ENCODE measurements around the gene ODAD3. TPM values are rescaled to one million over a fixed set of nuclear protein-coding genes. Genes with fewer than 3 reads are reported as not detected.

ODAD3 gene
- total RNA-seq, 1 experiment from 2014 or later = 0.14 TPM

DNA sequence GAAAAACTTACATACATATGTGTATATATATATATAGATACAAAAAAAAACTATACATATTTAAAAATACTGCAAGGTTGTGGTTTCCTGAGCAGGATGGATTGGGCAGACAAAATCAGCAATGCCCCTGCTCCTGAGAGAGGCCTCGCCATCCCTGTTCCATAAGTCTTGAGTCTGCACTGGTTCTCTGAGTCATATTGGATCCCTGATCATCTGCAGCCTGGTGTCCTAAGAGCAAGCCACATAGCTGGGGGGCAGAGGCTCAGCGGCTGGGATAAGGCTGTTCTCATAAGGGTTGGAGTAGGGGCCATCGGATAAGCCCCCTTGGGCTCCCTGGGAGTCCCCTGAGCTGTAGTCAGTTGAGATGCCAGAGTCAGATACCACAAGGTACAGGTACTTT lies 57.2 kb downstream of the ODAD3 start:
- DNase-seq (ENCODE audit: low read depth) = no peak

GRCh38 chr19:11377237-11377636 lies 57.7 kb downstream of the ODAD3 start:
- DNase-seq (ENCODE audit: low read depth) = peak; percentile 73

DNA sequence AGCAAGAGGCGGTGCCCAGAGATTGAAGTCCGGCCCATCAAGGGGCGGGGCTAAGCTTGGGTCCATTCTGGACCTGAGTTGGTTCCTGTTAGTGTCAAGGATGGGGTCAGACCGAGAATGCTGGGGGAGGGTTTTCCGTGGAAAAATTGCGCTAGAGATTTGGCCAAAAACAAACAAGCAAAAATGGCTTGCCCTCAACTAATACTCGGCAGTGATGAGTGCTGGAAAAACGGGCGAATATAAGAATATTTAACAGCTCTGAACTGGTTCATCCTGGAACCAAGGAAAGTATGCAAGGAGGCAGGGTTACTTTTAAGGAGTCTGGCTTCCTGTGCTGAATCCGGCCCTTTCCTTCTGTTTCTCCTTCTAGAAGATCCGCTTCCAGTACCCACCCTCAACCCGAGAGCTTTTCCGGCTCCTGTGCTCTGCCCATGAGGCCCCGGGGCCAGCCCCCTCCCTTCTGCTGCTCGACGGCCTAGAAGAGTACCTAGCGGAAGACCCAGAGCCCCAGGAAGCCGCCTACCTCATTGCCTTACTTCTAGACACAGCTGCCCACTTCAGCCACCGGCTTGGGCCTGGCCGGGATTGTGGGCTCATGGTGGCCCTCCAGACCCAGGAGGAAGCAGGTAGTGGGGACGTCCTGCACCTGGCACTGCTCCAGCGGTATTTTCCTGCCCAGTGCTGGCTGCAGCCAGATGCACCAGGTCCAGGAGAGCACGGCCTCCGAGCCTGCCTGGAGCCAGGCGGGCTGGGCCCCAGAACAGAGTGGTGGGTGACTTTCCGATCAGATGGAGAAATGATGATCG lies 59.6 kb downstream of the ODAD3 start:
- no peak for DNase-seq (ENCODE audit: low read depth)

DNA sequence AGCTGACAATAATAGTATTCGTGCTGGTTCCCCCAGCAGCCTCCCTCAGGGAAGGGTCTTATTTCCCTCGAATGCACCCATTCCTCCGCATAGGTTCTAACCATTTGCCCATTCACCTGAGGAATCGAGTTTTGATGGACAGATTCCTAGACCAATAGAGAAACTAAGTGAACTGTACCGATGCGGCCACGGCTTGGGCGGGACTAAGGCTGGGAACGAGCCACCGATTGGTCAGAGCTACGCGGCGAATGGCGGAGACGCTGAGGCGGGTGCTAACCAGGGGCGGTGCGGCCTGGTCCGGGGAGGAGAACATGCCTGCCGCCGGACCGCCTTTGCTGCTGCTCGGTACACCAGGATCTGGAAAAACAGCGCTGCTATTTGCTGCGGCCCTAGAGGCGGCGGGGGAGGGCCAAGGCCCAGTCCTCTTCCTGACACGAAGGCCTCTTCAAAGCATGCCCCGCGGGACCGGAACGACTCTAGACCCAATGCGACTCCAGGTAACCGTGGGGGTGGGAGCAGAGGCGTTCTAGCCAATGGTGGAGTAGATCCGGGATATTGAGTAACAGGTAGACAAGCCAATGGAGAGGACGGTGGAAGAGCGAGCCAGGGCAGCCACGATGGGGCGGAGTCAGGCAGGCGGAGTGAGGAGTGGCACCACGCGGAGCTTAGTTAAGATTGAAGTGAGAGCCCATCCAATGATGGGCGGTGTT lies 60.3 kb downstream of the ODAD3 start, which contains the start of gene SWSAP1:
Gene SWSAP1, plus strand, starts transcription at position 234 of the 710 bp plus-strand sequence. Its CDS starts 15 bp downstream, at position 249.
- peak; percentile 97 for DNase-seq (ENCODE audit: low read depth)

- no peak for DNase-seq (ENCODE audit: low read depth)
Measured at GRCh38 chr19:11373885-11374432, 61.0 kb downstream of the ODAD3 start.

DNA sequence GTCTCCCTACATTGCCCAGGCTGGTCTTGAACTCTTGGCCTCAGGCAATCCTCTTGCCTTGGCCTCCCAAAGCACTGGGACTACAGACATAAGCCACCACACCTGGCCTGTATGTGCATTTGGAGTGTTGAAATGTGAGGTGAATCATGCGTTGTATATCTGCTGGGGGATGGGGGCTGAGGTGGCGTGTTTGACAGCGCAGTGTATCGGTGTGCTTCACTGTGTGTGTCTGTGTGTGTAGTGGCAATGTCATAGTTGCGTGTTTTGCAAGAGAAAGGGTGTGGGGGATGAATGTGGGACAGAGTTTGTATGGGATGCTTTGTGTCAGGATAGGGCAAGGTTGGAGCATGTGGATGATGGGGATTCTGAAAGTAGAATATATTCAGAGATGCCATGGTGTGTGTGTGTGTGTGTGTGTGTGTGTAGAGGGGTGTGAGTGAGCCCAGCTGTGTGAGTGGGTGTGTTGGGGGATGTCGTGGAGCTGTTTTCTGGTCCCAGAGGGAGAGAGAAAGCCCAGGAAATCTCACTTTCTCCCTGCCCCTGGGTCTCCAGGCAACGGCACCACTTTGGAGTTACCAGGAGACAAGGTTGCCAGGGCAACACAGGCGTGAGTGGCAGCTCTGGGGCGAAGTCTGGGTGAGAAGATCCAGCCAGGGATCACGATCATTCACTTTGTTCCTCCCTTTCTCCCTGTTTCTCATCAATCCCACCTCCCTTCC lies 61.6 kb downstream of the ODAD3 start:
- DNase-seq (ENCODE audit: low read depth) = no peak

DNA sequence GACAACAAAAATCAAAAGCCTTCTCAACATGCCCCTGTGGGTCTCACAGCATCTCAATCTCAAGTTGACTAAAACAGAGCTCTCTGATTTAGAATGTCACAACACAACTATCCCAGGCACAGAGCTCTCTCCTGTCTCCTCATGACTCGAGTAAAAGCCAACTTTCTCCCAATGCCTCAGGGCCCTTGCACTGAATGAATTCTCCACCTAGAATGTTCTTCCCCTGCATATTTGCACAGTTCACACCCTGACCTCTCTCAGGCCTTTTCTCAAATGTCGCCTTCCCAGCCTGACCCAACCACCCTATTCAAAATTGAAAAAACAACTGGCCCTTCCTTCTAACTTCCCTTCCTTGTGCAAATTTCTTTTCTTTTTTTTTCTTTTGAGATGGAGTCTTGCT lies 64.2 kb downstream of the ODAD3 start:
- no peak for DNase-seq (ENCODE audit: low read depth)

Small RNA genes within 50 kb of the gene (small RNA-seq; reads per million reads assigned to genes)
- not detected for gene RF00019

Other genes starting within 250 kb of the ODAD3 start
- 54.3 and 73.5 TPM in 2 replicates for gene KANK2, start 237.6 kb downstream of the ODAD3 start, total RNA-seq (2014; rRNA removed; shearing (Covaris generic))
- gene ANGPTL8, start 195.5 kb downstream of the ODAD3 start, total RNA-seq (2014; rRNA removed; shearing (Covaris generic)) = not detected in 2 replicates
- 2.8 and 4.3 TPM in 2 replicates for gene DOCK6, start 172.6 kb downstream of the ODAD3 start, total RNA-seq (2014; rRNA removed; shearing (Covaris generic))
- gene TSPAN16, start 139.0 kb downstream of the ODAD3 start, total RNA-seq (2014; rRNA removed; shearing (Covaris generic)) = not detected in 2 replicates
- gene RAB3D, start 95.5 kb downstream of the ODAD3 start, total RNA-seq (2014; rRNA removed; shearing (Covaris generic)) = not detected in 2 replicates
- 2.2 and 2.3 TPM in 2 replicates for gene TMEM205, start 88.9 kb downstream of the ODAD3 start, total RNA-seq (2014; rRNA removed; shearing (Covaris generic))
- 0.23 TPM in 1 of 2 replicates, not detected in the other for gene CCDC159, start 88.6 kb downstream of the ODAD3 start, total RNA-seq (2014; rRNA removed; shearing (Covaris generic))
- 0.27 and 1.4 TPM in 2 replicates for gene PLPPR2, start 79.7 kb downstream of the ODAD3 start, total RNA-seq (2014; rRNA removed; shearing (Covaris generic))
- 1.3 and 1.8 TPM in 2 replicates for gene SWSAP1, start 60.5 kb downstream of the ODAD3 start, total RNA-seq (2014; rRNA removed; shearing (Covaris generic))
- gene EPOR, start 50.8 kb downstream of the ODAD3 start, total RNA-seq (2014; rRNA removed; shearing (Covaris generic)) = 0.53 and 2.2 TPM in 2 replicates
- not detected in 2 replicates for gene RGL3, start 15.8 kb downstream of the ODAD3 start, total RNA-seq (2014; rRNA removed; shearing (Covaris generic))
- gene PRKCSH, start 514 bp upstream of the ODAD3 start, total RNA-seq (2014; rRNA removed; shearing (Covaris generic)) = 121 and 159 TPM in 2 replicates
- gene ELAVL3, start 45.9 kb upstream of the ODAD3 start, total RNA-seq (2014; rRNA removed; shearing (Covaris generic)) = not detected in 2 replicates
- 5.2 and 11.6 TPM in 2 replicates for gene ZNF653, start 70.7 kb upstream of the ODAD3 start, total RNA-seq (2014; rRNA removed; shearing (Covaris generic))
- 74.5 and 78.8 TPM in 2 replicates for gene ECSIT, start 94.0 kb upstream of the ODAD3 start, total RNA-seq (2014; rRNA removed; shearing (Covaris generic))
- 0.45 and 0.63 TPM in 2 replicates for gene CNN1, start 103.7 kb upstream of the ODAD3 start, total RNA-seq (2014; rRNA removed; shearing (Covaris generic))
- gene ELOF1, start 124.1 kb upstream of the ODAD3 start, total RNA-seq (2014; rRNA removed; shearing (Covaris generic)) = 137 and 150 TPM in 2 replicates
- 1.8 and 2.4 TPM in 2 replicates for gene ACP5, start 142.5 kb upstream of the ODAD3 start, total RNA-seq (2014; rRNA removed; shearing (Covaris generic))
- gene ZNF627, start 162.4 kb upstream of the ODAD3 start, total RNA-seq (2014; rRNA removed; shearing (Covaris generic)) = 6.0 and 6.5 TPM in 2 replicates

Measured in HT1080 (cell line).